ENCODE results near the gene WNK1. TPM values are rescaled to one million over a fixed set of nuclear protein-coding genes. Genes with fewer than 3 reads are reported as not detected.
A peak's percentile ranks its signal among the peaks of the same experiment; 100 is the strongest.

Gene WNK1
- total RNA-seq, 4 donors from 2014 or later: 79.2 to 169 (median 92.1) TPM

GRCh38 chr12:951176-951575, 198.8 kb downstream of the WNK1 start:
- no peaks in the 10 kb centered on the region for H3K9me3 ChIP-seq
- no peak for TF ChIP-seq EP300 (IDR thresholded peaks at IDR 0.05; ENCODE audit: low read depth)
- TF ChIP-seq CTCF (IDR thresholded peaks at IDR 0.05): no peak
- no peak for TF ChIP-seq POLR2AphosphoS5 (IDR thresholded peaks at IDR 0.05)
- no peak for TF ChIP-seq POLR2A (IDR thresholded peaks at IDR 0.05)
- peak; percentile 11 for DNase-seq
- in situ Hi-C loops (cut with MboI; ENCODE audit: low pct_ligation_motif_present in 1 of 4, low pct_unique_long_range_greater_than_20kb in 1 of 4, low sequenced_read_pairs in 3 of 4): loop anchor here in 1 of 4 donors (10.0 kb wide), 1 partner anchor 376 kb away; no protein-coding TSS in a partner anchor
- peak overlapping the region in 2 of 4 donors; percentile 16 to 35 for H3K27ac ChIP-seq
- no peak overlapping the region for H3K4me3 ChIP-seq
- 20 to 30% methylated on average over 1 of the region's 1 CpG for WGBS, 2 donors (ENCODE audit: low coverage in 1 of 2)
- H3K4me1 ChIP-seq: peaks cover 6 to 26% (median 10%) of the 10 kb centered on the region in 4 donors
- H3K27me3 ChIP-seq: no peaks in the 10 kb centered on the region
- intact Hi-C loops (cut with DNase I; ENCODE audit: low total_unique reads): no loop called here
- H3K36me3 ChIP-seq: no peaks in the 10 kb centered on the region

GRCh38 chr12:953776-954175, 201.4 kb downstream of the WNK1 start:
- 70 to 92% methylated on average over 2 to 7 of the region's 7 CpGs for whole genome bisulfite sequencing, 2 donors (ENCODE audit: low coverage in 1 of 2)
- in situ Hi-C loops (cut with MboI; ENCODE audit: low pct_ligation_motif_present in 1 of 4, low pct_unique_long_range_greater_than_20kb in 1 of 4, low sequenced_read_pairs in 3 of 4): loop anchor here in 1 of 4 donors (10.0 kb wide), 1 partner anchor 379 kb away; no protein-coding TSS in a partner anchor
- no peak for TF ChIP-seq CTCF (IDR thresholded peaks at IDR 0.05)
- no peak for TF ChIP-seq POLR2A (IDR thresholded peaks at IDR 0.05)
- no peak for TF ChIP-seq POLR2AphosphoS5 (IDR thresholded peaks at IDR 0.05)
- no peak for TF ChIP-seq EP300 (IDR thresholded peaks at IDR 0.05; ENCODE audit: low read depth)
- H3K9me3 ChIP-seq: no peaks in the 10 kb centered on the region
- no peaks in the 10 kb centered on the region for H3K27me3 ChIP-seq
- peaks cover 0 to 12% (median 5%) of the 10 kb centered on the region in 4 donors for H3K4me1 ChIP-seq
- H3K36me3 ChIP-seq: no peaks in the 10 kb centered on the region
- DNase-seq: no peak
- H3K27ac ChIP-seq: no peak overlapping the region
- no peak overlapping the region for H3K4me3 ChIP-seq
- intact Hi-C loops (cut with DNase I; ENCODE audit: low total_unique reads): no loop called here

- TF ChIP-seq POLR2AphosphoS5 (IDR thresholded peaks at IDR 0.05) (no peak), POLR2A (IDR thresholded peaks at IDR 0.05) (no peak), CTCF (IDR thresholded peaks at IDR 0.05) (no peak), EP300 (IDR thresholded peaks at IDR 0.05; ENCODE audit: low read depth) (no peak)
- in situ Hi-C loops (cut with MboI; ENCODE audit: low pct_ligation_motif_present in 1 of 4, low pct_unique_long_range_greater_than_20kb in 1 of 4, low sequenced_read_pairs in 3 of 4): loop anchor here in 1 of 4 donors (10.0 kb wide), 1 partner anchor 380 kb away; no protein-coding TSS in a partner anchor
- no peak for DNase-seq
- Histone ChIP-seq H3K27ac (no peak overlapping the region), H3K36me3 (no peaks in the 10 kb centered on the region), H3K4me3 (no peak overlapping the region), H3K27me3 (no peaks in the 10 kb centered on the region), H3K9me3 (no peaks in the 10 kb centered on the region), H3K4me1 (peaks cover 0 to 12% (median 4%) of the 10 kb centered on the region in 4 donors)
- intact Hi-C loops (cut with DNase I; ENCODE audit: low total_unique reads): no loop called here
Measured at GRCh38 chr12:954741-955140, 202.4 kb downstream of the WNK1 start.

- peaks cover 0 to 10% (median 2%) of the 10 kb centered on the region in 4 donors for H3K4me1 ChIP-seq
- H3K27ac ChIP-seq: no peak overlapping the region
- no peak for DNase-seq
- H3K27me3 ChIP-seq: no peaks in the 10 kb centered on the region
- no peaks in the 10 kb centered on the region for H3K36me3 ChIP-seq
- 91 to 97% methylated on average over 5 to 6 of the region's 6 CpGs for WGBS, 2 donors (ENCODE audit: low coverage in 1 of 2)
- in situ Hi-C loops (cut with MboI; ENCODE audit: low pct_ligation_motif_present in 1 of 4, low pct_unique_long_range_greater_than_20kb in 1 of 4, low sequenced_read_pairs in 3 of 4) (loop anchor here in 1 of 4 donors (10.0 kb wide), 1 partner anchor 381 kb away; no protein-coding TSS in a partner anchor), intact Hi-C loops (cut with DNase I; ENCODE audit: low total_unique reads) (no loop called here)
- no peak overlapping the region for H3K4me3 ChIP-seq
- no peaks in the 10 kb centered on the region for H3K9me3 ChIP-seq
- TF ChIP-seq POLR2AphosphoS5 (IDR thresholded peaks at IDR 0.05) (no peak), POLR2A (IDR thresholded peaks at IDR 0.05) (no peak), EP300 (IDR thresholded peaks at IDR 0.05; ENCODE audit: low read depth) (no peak), CTCF (IDR thresholded peaks at IDR 0.05) (no peak)
Measured at GRCh38 chr12:955939-956338, 203.6 kb downstream of the WNK1 start.

Data from transverse colon (tissue), 4 donors.